ENCODE results near the gene SLC22A5.

The SLC22A5 gene

DNA sequence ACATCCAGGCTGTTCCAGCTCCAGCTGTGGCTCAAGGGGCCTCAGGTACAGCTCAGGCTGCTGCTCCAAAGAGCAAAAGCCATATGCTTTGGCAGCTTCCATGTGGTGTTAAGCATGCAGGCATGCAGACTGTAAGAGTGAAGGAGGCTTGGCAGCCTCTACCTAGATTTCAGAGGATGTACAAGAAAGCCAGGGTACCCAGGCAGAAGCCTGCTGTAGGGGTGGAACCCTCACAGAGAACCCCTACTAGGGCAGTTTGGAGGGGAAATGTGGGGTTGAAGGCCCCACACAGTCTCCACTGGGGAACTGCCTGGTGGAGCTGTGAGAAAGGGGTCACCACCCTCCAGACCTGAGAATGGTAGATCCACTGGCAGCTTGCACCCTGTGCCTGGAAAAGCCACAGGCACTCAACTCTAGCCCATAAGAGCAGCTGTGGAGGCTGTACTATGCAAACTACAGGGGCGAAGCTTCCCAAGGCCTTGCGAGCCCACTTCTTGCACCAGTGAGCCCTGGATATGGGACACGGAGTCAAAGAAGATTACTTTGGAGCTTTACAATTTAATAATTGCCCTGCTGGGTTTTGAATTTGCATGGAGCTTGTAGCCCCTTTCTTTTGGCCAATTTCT lies 14.3 kb upstream of the SLC22A5 start:
- no peaks in the 10 kb centered on the region for H3K27me3 Mint-ChIP-seq
- H3K27ac Mint-ChIP-seq = no peak overlapping the region
- peaks cover 25% of the 10 kb centered on the region for H3K36me3 Mint-ChIP-seq
- H3K9me3 Mint-ChIP-seq = no peaks in the 10 kb centered on the region
- no peak overlapping the region for H3K4me3 Mint-ChIP-seq
- no peaks in the 10 kb centered on the region for H3K4me1 Mint-ChIP-seq

DNA sequence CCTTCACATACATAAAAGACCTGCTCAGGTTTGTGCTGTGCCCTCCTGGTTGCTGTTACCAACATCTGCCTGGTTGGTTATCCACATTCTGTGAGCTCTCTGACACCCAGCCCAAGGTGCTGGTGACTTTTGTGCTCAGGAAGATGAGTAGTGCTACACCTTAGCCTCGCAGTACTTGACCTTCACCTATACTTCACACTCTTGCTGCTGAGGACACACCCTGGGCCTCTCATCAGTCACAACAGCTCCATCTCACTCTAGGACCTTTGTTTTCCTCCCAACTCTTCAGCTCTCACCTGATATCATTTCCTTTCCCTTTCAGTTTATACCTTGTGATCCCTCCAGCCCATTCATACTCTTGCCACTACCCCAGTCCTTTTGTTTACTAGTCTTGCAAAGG lies 10.7 kb upstream of the SLC22A5 start:
- no peak overlapping the region for H3K27ac Mint-ChIP-seq
- no peaks in the 10 kb centered on the region for H3K4me1 Mint-ChIP-seq
- H3K4me3 Mint-ChIP-seq = no peak overlapping the region
- no peaks in the 10 kb centered on the region for H3K9me3 Mint-ChIP-seq
- H3K27me3 Mint-ChIP-seq = no peaks in the 10 kb centered on the region
- H3K36me3 Mint-ChIP-seq = peaks cover 13% of the 10 kb centered on the region

DNA sequence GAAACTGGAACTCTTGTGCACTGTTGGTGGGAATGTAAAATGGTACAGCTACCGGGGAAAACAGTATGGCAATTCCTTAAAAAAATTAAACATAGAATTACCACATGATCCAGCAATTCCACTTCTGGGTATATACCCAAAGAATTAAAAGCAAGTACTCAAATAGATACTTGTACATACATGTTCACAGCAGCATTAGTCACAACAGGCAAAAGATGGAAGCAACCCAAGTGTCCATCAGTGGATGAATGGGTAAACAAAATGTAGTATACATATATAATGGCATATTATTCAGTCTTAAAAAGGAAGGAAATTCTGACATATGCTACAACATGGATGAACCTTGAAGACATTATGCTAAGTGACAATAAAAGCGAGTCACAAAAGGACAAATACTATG lies 7.4 kb upstream of the SLC22A5 start:
- Mint-ChIP-seq H3K9me3 (no peaks in the 10 kb centered on the region), H3K27ac (no peak overlapping the region), H3K36me3 (peaks cover 11% of the 10 kb centered on the region), H3K4me3 (no peak overlapping the region), H3K4me1 (no peaks in the 10 kb centered on the region), H3K27me3 (no peaks in the 10 kb centered on the region)

DNA sequence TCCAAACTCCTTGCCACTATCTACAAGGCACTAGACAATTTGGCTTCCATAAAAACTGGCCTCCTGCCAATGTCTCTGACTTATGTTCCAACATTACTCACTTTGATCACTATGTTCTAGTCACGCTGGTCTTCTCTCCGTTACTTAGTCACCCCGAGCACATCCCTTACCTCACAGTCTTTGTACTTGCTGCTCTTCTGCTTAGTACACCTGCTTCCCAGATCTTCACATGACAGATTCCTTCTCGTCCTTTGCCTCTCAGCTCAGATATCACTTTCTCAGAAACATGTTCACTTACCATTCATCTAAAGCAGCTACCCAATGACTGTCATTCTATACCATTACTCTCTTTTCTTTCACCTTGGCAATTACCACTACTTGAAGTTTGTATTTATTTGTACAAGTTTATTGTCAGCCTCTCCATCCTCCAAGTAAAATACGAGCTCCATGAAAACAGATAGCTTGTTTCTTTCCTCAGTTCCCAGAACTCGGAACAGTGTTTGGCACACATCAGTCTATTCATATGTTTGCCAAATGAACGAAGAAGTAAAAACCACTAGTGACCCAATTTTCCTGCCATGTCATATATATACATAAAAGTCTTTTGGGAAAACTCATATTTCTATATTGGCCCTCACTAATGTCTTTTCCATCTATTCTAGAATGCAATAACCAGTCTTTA lies 5.9 kb upstream of the SLC22A5 start:
- Mint-ChIP-seq H3K27me3 (no peaks in the 10 kb centered on the region), H3K9me3 (no peaks in the 10 kb centered on the region), H3K4me3 (no peak overlapping the region), H3K36me3 (peaks cover 11% of the 10 kb centered on the region), H3K4me1 (peaks cover 4% of the 10 kb centered on the region), H3K27ac (no peak overlapping the region)

DNA sequence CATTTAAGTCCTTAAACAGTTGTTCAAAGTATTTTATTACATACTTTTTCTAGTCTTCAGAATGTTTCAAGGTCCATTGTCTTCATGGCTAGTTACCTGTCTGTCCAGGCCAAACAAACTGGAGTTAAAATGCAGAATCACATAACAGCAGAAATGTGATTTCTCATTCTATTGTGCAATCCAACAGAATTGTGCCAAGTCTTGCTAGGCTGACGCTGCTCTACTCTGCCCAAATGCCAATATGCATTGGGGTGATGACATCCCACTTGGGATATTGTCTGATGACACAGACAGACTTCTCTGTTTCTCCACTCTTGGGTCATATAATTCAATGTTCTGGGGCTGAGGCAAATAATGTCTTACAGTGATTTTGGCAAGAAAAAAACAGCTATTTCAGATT lies 5.2 kb upstream of the SLC22A5 start:
- Mint-ChIP-seq H3K27me3 (no peaks in the 10 kb centered on the region), H3K36me3 (peaks cover 11% of the 10 kb centered on the region), H3K27ac (no peak overlapping the region), H3K4me1 (peaks cover 8% of the 10 kb centered on the region), H3K9me3 (no peaks in the 10 kb centered on the region), H3K4me3 (no peak overlapping the region)

DNA sequence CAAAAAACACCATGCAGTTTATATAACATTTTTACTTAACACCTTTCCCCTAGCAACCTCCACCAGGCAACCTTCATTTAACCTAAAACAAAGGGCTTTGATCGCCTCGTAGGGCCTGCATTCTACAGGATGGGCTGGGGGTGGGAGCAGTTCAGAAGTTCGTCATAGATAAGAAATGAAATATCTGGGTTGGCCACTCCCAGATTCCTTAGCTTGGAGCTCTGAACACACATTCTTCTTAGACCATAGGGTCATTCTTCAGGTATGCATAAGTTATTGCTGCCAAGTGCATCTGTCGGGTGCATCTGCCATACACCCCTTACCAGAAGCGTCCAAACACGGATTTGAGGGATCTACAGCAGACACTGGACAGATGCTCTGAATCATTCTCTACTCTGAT lies 4.3 kb upstream of the SLC22A5 start:
- Mint-ChIP-seq H3K4me1 (peaks cover 8% of the 10 kb centered on the region), H3K27ac (no peak overlapping the region), H3K4me3 (no peak overlapping the region), H3K27me3 (no peaks in the 10 kb centered on the region), H3K9me3 (no peaks in the 10 kb centered on the region), H3K36me3 (peaks cover 8% of the 10 kb centered on the region)

DNA sequence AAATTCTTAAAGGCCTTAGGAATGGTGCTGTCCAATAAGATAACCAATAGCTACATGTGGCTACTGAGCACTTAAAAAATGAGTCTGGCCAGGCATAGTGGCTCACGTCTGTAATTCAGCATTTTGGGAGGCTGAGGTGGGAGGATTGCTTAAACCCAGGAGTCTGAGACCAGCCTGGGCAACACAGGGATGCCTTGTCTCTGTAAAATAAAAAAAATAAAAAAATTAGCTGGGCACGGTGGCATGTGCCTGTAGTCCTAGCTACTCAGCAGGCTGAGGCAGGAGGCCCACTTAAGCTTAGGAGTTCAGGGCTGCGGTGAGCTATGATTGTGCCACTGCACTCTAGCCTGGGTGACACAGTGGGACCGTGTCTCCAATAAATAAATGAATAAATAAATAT lies 1.3 kb upstream of the SLC22A5 start:
- H3K4me3 Mint-ChIP-seq = peak overlapping the region; percentile 30
- H3K27ac Mint-ChIP-seq = no peak overlapping the region
- no peaks in the 10 kb centered on the region for H3K9me3 Mint-ChIP-seq
- H3K36me3 Mint-ChIP-seq = peaks cover 3% of the 10 kb centered on the region
- H3K4me1 Mint-ChIP-seq = peaks cover 34% of the 10 kb centered on the region
- no peaks in the 10 kb centered on the region for H3K27me3 Mint-ChIP-seq

DNA sequence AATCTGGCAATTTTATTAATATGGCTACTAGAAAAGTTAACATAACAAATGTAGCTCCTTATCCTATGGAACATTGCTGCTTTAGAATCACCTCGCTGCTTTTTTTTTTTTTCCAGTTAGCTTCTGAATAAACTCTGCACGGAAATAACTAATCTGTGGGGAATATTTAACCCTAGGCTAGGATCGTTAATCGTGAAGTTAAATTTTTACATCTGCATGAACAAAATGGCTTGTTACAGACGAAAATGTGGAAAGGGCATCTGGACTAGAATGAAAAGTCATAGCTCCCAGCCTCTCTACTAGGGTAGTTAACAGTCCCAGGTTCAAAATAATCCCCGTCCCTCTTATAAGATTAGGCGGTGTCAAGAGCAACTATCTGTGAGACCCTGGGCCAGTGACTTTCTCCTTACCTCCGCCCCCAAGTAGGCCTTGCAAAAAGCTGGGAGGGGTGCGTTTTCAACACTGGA lies 470 bp upstream of the SLC22A5 start:
- Mint-ChIP-seq H3K4me1 (peaks cover 34% of the 10 kb centered on the region), H3K36me3 (peaks cover 3% of the 10 kb centered on the region), H3K9me3 (no peaks in the 10 kb centered on the region), H3K4me3 (peak overlapping the region; percentile 90), H3K27ac (peak overlapping the region; percentile 57), H3K27me3 (no peaks in the 10 kb centered on the region)

DNA sequence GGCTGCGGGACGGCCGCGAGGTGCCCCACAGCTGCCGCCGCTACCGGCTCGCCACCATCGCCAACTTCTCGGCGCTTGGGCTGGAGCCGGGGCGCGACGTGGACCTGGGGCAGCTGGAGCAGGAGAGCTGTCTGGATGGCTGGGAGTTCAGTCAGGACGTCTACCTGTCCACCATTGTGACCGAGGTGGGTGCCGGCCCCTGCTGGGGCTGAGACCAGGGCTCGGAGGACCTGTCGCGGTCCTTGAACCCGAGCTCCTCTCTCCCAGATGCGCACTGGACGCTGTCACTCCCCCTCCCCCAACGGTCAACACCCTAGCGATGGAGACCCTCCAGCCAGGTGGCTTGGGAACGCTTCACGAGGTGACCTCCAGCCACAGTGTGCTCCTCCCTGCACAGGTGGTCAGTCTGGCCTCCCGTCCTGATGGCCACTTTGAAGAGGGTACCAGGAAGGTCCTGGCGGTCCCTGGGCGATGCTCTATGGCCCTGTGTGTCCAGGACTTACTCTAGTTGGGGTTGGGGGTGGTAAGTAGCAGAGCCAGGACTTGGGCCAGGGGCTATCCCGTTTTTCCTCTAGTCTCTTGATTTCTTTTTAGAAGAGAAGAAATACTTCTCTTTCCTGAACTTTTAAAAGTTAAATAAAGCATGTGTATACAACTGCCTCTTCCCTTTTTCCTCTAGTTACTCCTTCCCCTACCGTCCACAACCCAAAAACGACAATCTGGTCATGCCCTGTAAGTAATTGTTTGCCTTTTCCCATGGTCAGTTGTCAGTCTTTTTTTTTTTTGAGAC lies 866 bp downstream of the SLC22A5 start:
- peak overlapping the region; percentile 90 for H3K4me3 Mint-ChIP-seq
- H3K27ac Mint-ChIP-seq = peak overlapping the region; percentile 93
- H3K9me3 Mint-ChIP-seq = no peaks in the 10 kb centered on the region
- H3K4me1 Mint-ChIP-seq = peaks cover 34% of the 10 kb centered on the region
- no peaks in the 10 kb centered on the region for H3K27me3 Mint-ChIP-seq
- peaks cover 1% of the 10 kb centered on the region for H3K36me3 Mint-ChIP-seq

DNA sequence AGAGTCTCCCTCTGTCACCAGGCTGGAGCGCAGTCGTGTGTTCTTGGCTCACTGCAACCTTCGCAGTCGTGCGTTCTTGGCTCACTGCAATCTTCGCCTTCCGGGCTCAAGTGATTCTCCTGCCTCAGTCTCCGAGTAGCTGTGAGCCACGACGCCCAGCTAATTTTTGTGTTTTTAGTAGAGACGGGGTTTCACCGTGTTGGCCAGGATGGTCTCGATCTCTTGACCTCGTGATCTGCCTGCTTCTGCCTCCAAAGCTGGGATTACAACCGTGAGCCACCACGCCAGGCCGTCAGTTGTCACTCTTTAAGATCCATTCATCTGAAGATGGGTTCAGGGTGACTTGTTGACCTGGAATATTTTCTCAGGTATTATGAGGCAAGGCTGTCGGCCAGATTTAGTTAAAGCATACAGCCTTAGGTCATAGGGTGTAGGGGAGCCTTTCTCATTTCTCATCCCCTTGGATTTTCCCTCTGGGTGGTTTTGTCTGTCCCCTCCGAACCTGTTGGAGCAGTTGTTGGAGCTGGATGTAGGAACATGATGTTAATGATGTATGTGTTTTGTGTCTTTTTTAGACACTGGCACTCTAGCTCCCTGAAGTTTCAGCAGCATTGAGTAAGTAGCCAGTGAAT lies 1.6 kb downstream of the SLC22A5 start:
- Mint-ChIP-seq H3K36me3 (peaks cover 1% of the 10 kb centered on the region), H3K27ac (peak overlapping the region; percentile 93), H3K27me3 (no peaks in the 10 kb centered on the region), H3K4me3 (peak overlapping the region; percentile 90), H3K4me1 (peaks cover 34% of the 10 kb centered on the region), H3K9me3 (no peaks in the 10 kb centered on the region)

DNA sequence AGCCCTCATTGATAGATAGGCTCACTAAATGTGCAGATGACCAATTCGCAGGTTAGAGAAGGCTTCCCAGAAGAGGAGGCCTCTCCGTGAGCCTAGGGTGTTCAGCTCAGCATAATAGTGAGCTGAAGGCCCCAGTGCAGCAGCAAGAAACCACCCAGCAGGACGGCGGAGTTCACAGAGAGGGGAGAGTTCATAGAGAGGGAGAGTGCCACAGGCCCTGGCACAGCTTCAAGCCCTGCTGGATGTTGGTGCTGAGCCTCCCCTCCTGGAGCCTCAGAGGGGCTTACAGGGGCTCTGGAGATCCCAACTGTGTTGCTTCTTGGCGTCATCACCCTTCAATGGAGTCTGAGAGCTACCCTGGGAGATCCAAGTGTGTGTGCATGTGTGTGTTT lies 2.1 kb downstream of the SLC22A5 start:
- no peaks in the 10 kb centered on the region for H3K27me3 Mint-ChIP-seq
- peaks cover 1% of the 10 kb centered on the region for H3K36me3 Mint-ChIP-seq
- peak overlapping the region; percentile 90 for H3K4me3 Mint-ChIP-seq
- no peaks in the 10 kb centered on the region for H3K9me3 Mint-ChIP-seq
- peak overlapping the region; percentile 11 for H3K27ac Mint-ChIP-seq
- peaks cover 34% of the 10 kb centered on the region for H3K4me1 Mint-ChIP-seq

DNA sequence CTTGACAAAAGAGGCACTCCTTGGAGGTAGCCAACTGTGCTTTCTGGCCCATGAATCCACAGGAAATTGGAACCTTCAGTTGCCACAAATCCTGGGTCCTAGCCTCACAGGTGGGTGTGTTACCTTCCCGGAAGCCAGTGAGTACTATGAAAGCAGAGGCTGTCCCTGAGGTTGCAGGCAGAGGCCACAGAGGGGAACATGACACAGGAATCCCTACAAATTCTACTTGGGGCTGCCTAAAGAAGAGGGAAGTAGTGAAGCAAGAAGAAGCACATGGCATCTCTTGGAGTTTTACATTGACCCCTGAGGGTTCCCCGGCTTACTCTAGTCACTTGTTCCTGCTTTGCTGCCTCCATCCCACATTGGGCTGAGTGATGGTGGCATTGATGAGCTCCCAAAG lies 2.6 kb downstream of the SLC22A5 start:
- Mint-ChIP-seq H3K27ac (no peak overlapping the region), H3K27me3 (no peaks in the 10 kb centered on the region), H3K9me3 (no peaks in the 10 kb centered on the region), H3K4me1 (peaks cover 34% of the 10 kb centered on the region), H3K4me3 (no peak overlapping the region), H3K36me3 (peaks cover 1% of the 10 kb centered on the region)

DNA sequence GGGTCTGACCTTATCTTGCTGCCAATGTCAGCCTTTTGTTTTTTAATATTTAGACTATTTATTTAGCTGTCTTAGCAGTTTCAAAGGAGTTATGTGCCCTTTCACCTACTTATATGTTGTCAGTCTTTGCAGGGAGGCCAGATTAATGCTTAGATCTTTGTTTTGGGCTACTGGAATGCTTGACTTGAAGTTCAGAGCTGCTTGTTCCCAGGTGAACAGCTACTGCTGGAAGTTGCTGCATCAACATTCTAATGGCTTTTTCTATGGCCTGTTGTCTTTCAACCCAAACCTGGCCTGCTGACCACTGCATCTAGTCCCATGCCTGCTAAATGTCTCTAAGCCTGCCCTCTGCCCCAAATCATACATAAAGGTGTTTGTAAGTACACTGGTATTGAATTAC lies 3.0 kb downstream of the SLC22A5 start:
- Mint-ChIP-seq H3K36me3 (peaks cover 1% of the 10 kb centered on the region), H3K27ac (no peak overlapping the region), H3K4me3 (peak overlapping the region; percentile 54), H3K4me1 (peaks cover 32% of the 10 kb centered on the region), H3K27me3 (no peaks in the 10 kb centered on the region), H3K9me3 (no peaks in the 10 kb centered on the region)

DNA sequence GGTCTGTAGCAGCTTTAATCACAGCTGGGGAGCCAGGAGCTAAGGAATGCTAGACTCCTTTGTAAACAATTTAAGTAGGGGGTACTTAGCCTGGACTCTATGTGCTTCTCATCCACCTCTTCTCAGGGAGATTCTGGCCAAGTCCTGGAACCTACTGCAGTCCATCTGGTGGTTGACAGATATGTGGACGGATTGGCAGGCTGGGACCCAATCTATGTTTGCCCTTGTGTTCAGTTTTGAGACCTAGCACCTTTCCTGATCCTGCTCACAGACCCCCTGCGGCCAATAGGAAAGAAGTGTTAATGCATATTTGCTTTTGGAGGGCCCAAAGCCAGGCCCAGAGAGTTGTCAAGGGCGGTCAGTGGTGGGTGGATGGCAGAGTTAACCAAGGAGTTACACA lies 6.4 kb downstream of the SLC22A5 start:
- Mint-ChIP-seq H3K4me1 (peaks cover 20% of the 10 kb centered on the region), H3K36me3 (peaks cover 1% of the 10 kb centered on the region), H3K27me3 (no peaks in the 10 kb centered on the region), H3K27ac (no peak overlapping the region), H3K9me3 (no peaks in the 10 kb centered on the region), H3K4me3 (no peak overlapping the region)

DNA sequence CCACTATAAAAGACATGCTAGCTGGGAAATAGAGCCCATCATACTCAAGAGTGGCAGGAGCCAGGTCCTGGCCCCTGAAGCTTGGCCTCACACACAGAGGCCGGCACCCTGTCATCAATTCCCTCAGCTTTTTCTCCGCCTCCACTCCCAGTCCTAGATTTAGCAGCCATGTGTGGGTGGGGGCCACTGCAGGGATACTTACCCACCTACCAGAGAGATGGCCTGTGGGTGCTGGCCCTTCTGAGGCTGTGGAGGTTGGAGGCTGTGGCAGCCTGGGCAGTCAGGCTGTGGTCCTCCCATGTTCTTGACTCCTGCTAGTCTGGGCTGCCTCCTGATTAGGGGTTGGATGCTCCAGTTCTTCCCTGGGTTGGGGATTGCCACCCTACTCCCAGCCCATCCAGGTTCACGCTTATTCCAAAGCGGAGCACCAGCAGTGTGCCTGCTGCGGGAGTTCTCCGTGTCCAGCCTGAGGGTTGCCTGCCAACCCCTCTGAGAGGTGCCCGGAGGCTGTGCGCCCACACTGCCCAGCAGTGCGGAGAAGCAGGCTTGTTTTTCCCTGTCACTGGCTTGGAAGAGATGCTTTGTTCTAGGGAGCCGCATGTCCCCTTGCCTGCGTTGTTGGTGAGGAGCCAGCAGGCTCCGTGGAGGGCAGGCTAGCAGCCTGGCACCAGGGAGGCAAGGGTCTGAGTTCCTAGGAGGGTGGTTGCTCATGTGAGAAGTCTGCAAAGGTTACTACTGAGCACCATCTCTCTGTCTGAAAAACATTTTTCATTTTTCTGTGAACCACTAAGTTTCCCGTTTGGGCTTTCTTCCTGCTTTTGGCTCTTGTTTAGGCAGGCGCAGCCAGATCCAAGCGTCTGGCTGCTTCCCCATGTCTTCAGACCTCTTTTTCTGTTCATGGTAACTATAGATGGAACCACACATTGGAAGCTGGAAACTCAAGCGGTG lies 7.5 kb downstream of the SLC22A5 start:
- H3K27ac Mint-ChIP-seq = no peak overlapping the region
- H3K9me3 Mint-ChIP-seq = no peaks in the 10 kb centered on the region
- no peaks in the 10 kb centered on the region for H3K27me3 Mint-ChIP-seq
- peaks cover 1% of the 10 kb centered on the region for H3K36me3 Mint-ChIP-seq
- no peak overlapping the region for H3K4me3 Mint-ChIP-seq
- peaks cover 10% of the 10 kb centered on the region for H3K4me1 Mint-ChIP-seq
